GM23338 (cell line): ENCODE data around the gene MARF1. TPM values are rescaled to one million over a fixed set of nuclear protein-coding genes. Genes with fewer than 3 reads are reported as not detected.

Experiments
- ATAC-seq: fragments of 200-7000 bp; cut with Tn5 transposase; 3 replicates; pipeline ENCODE4 v1.9.1; 2020
- DNase-seq: peaks from one replicate; pipeline ENCODE4 v3.0.0-alpha.2; 2015; ENCODE audit warnings: low spot score
- H2AFZ ChIP-seq: fragments of 200-600 bp; sonication (generic); 2 replicates; pipeline ENCODE4 v1.8.0; 2016; ENCODE audit warnings: antibody characterized with exemption, mild to moderate bottlenecking, moderate library complexity
- H3F3A ChIP-seq: fragments of 200-600 bp; sonication (generic); replicated peaks from 2 replicates; pipeline ENCODE4 v1.8.0; 2017; ENCODE audit warnings: antibody characterized with exemption, mixed run types, low read depth
- H3K27ac ChIP-seq: fragments of 200-600 bp; sonication (generic); 2 replicates; pipeline ENCODE4 v1.6.1; 2016; ENCODE audit warnings: low read depth
- H3K27me3 ChIP-seq: fragments of 200-600 bp; sonication (generic); 2 replicates; pipeline ENCODE4 v1.8.0; 2016; ENCODE audit warnings: mild to moderate bottlenecking, mixed run types, moderate library complexity; ENCODE audit not compliant: insufficient read depth
- H3K36me3 ChIP-seq: fragments of 200-600 bp; sonication (generic); 2 replicates; pipeline ENCODE4 v1.8.0; 2016; ENCODE audit warnings: mild to moderate bottlenecking; ENCODE audit not compliant: insufficient read depth
- H3K4me1 ChIP-seq: fragments of 200-600 bp; sonication (generic); 2 replicates; pipeline ENCODE4 v1.8.0; 2016; ENCODE audit warnings: mild to moderate bottlenecking, moderate library complexity; ENCODE audit not compliant: insufficient read depth
- H3K4me2 ChIP-seq: fragments of 200-600 bp; sonication (generic); 2 replicates; pipeline ENCODE4 v1.7.1; 2017; ENCODE audit warnings: mixed run types
- H3K4me3 ChIP-seq: fragments of 200-600 bp; sonication (generic); 2 replicates; pipeline ENCODE4 v1.6.1; 2016; ENCODE audit warnings: mixed run types
- H3K79me2 ChIP-seq: fragments of 200-600 bp; sonication (generic); replicated peaks from 2 replicates; pipeline ENCODE4 v1.8.0; 2017; ENCODE audit warnings: mild to moderate bottlenecking; ENCODE audit not compliant: insufficient read depth
- H3K9me2 ChIP-seq: fragments of 200-600 bp; sonication (generic); 2 replicates; pipeline ENCODE4 v1.8.0; 2017; ENCODE audit not compliant: insufficient read depth
- H4K20me1 ChIP-seq: fragments of 200-600 bp; sonication (generic); replicated peaks from 2 replicates; pipeline ENCODE4 v1.8.0; 2017; ENCODE audit warnings: mild to moderate bottlenecking; ENCODE audit not compliant: insufficient read depth
- H3K27ac Mint-ChIP-seq: 2 replicates; pipeline ENCODE4 v1.8.0; 2020; ENCODE audit warnings: inconsistent platforms, mild to moderate bottlenecking, moderate library complexity, mixed read lengths
- H3K27me3 Mint-ChIP-seq: 3 replicates; pipeline ENCODE4 v1.8.0; 2022; ENCODE audit warnings: low read depth, mild to moderate bottlenecking, moderate library complexity, mixed read lengths, inconsistent platforms; ENCODE audit not compliant: insufficient read depth, poor library complexity
- H3K36me3 Mint-ChIP-seq: 3 replicates; pipeline ENCODE4 v1.8.0; 2021; ENCODE audit warnings: low read depth, mild to moderate bottlenecking, inconsistent platforms, moderate library complexity, mixed read lengths
- H3K4me1 Mint-ChIP-seq: 3 replicates; pipeline ENCODE4 v1.8.0; 2020; ENCODE audit warnings: mild to moderate bottlenecking, inconsistent platforms, mixed read lengths
- H3K4me3 Mint-ChIP-seq: 3 replicates; pipeline ENCODE4 v1.8.0; 2021; ENCODE audit warnings: moderate library complexity, mild to moderate bottlenecking, inconsistent platforms, mixed read lengths
- H3K9me3 Mint-ChIP-seq: 3 replicates; pipeline ENCODE4 v1.8.0; 2020; ENCODE audit warnings: moderate library complexity, mild to moderate bottlenecking, inconsistent platforms, mixed read lengths
- CREB1 ChIP-seq: fragments of 250-450 bp; sonication (Bioruptor Pico); IDR thresholded peaks from 2 replicates; pipeline ENCODE4 v1.5.0; 2020; ENCODE audit warnings: low read depth, mild to moderate bottlenecking, moderate library complexity
- CTCF ChIP-seq, 2 experiments: fragments of 200-600 bp in 1 of 2; sonication (generic) in 1 of 2; conservative IDR thresholded peaks; 2 replicates each; pipeline versions ENCODE4 v1.5.1 to v1.6.1; 2016 to 2017; ENCODE audit warnings: antibody characterized with exemption in 2 of 2, low read depth in 2 of 2, mild to moderate bottlenecking in 2 of 2, moderate library complexity in 1 of 2
- ETS1 ChIP-seq: IDR thresholded peaks from 2 replicates; pipeline ENCODE4 v1.6.1; 2016; ENCODE audit warnings: antibody characterized with exemption
- EZH2 ChIP-seq: fragments of 200-600 bp; sonication (generic); IDR thresholded peaks from one replicate; pipeline ENCODE4 v1.8.0; 2017; ENCODE audit warnings: antibody characterized with exemption, mild to moderate bottlenecking, low read depth; ENCODE audit not compliant: unreplicated experiment
- EZH2phosphoT487 ChIP-seq: fragments of 200-600 bp; sonication (generic); IDR thresholded peaks from one replicate; pipeline ENCODE4 v1.8.1; 2018; ENCODE audit warnings: antibody characterized with exemption; ENCODE audit not compliant: unreplicated experiment
- JUNB ChIP-seq: IDR thresholded peaks from one replicate; pipeline ENCODE4 v1.6.1; 2016; ENCODE audit warnings: antibody characterized with exemption; ENCODE audit not compliant: unreplicated experiment
- NANOG ChIP-seq: IDR thresholded peaks from 2 replicates; pipeline ENCODE4 v1.6.1; 2016; ENCODE audit warnings: antibody characterized with exemption, borderline replicate concordance
- POLR2AphosphoS5 ChIP-seq: IDR thresholded peaks from 2 replicates; pipeline ENCODE4 v1.6.1; 2016; ENCODE audit warnings: antibody characterized with exemption, low read depth
- REST ChIP-seq: IDR thresholded peaks from one replicate; pipeline ENCODE4 v1.6.1; 2018; ENCODE audit warnings: antibody characterized with exemption; ENCODE audit not compliant: unreplicated experiment
- STAT1 ChIP-seq: IDR thresholded peaks from one replicate; pipeline ENCODE4 v1.6.1; 2016; ENCODE audit warnings: antibody characterized with exemption; ENCODE audit not compliant: unreplicated experiment
- ZNF114 ChIP-seq: fragments of 250-450 bp; sonication (Bioruptor Pico); IDR thresholded peaks from 2 replicates; pipeline ENCODE4 v1.5.0; 2020; ENCODE audit warnings: mild to moderate bottlenecking, moderate library complexity
- ZNF331 ChIP-seq: fragments of 250-450 bp; sonication (Bioruptor Pico); IDR thresholded peaks from 2 replicates; pipeline ENCODE4 v1.5.0; 2020; ENCODE audit warnings: low read depth, mild to moderate bottlenecking, moderate library complexity
- ZNF462 ChIP-seq: fragments of 250-450 bp; sonication (Bioruptor Pico); IDR thresholded peaks from 2 replicates; pipeline ENCODE4 v1.5.0; 2020; ENCODE audit warnings: mild to moderate bottlenecking, moderate library complexity
- polyA plus RNA-seq: library from polyadenylated mRNA; unstranded; fragments of >200 nt; fragmentation: Nextera tagmentation; extraction: Ambion mirVana; gene quantifications from 2 replicates; pipeline ENCODE4 v1.2.1, GENCODE V29; 2016
- total RNA-seq: library from RNA; depleted of rRNA; stranded (reverse); fragments of >200 nt; shearing (Covaris generic); gene quantifications from 2 replicates; pipeline ENCODE4 v1.2.3, GENCODE V29; 2014

MARF1 gene
- total and polyA plus RNA-seq, 2 experiments from 2014 or later, result 8.3 to 16.0 TPM

GRCh38 chr16:15672514-15673167 is 29.7 kb upstream of the MARF1 start:
- Histone ChIP-seq H3K36me3 (no peaks in the 10 kb centered on the region), H3K27me3 (no peaks in the 10 kb centered on the region), H3K9me2 (no peaks in the 10 kb centered on the region), H3K79me2 (no peaks in the 10 kb centered on the region), H3K4me2 (no peak overlapping the region), H3K4me3 (no peak overlapping the region), H4K20me1 (no peaks in the 10 kb centered on the region; the same call in 1 of the 2 replicates), H3K27ac (peak overlapping the region; percentile 84; the same call in 1 of the 2 replicates), H2AFZ (no peak overlapping the region), H3F3A (no peaks in the 10 kb centered on the region), H3K4me1 (0 out of 2 replicates have a peak, but pooled peaks cover 2% of the 10 kb centered on the region)
- no peak for TF ChIP-seq JUNB
- TF ChIP-seq STAT1, result no peak
- TF ChIP-seq ZNF114 (CRISPR knock-in tag), result no peak
- no peak for TF ChIP-seq CREB1
- TF ChIP-seq ZNF331, result no peak
- no peak for TF ChIP-seq ETS1
- TF ChIP-seq EZH2phosphoT487, result no peak
- no peak for TF ChIP-seq EZH2
- TF ChIP-seq REST, result no peak
- TF ChIP-seq NANOG, result no peak
- TF ChIP-seq POLR2AphosphoS5, result no peak
- TF ChIP-seq ZNF462, result no peak
- TF ChIP-seq CTCF (conservative IDR thresholded peaks at IDR 0.05; ENCODE audit: low read depth in 2 of 2), result no peak
- ATAC-seq, result no peak
- peaks cover 18% of the 10 kb centered on the region for H3K36me3 Mint-ChIP-seq
- no peaks in the 10 kb centered on the region for H3K9me3 Mint-ChIP-seq
- peaks cover 2% of the 10 kb centered on the region; the same call in 1 of the 3 replicates for H3K4me1 Mint-ChIP-seq
- no peak overlapping the region for H3K4me3 Mint-ChIP-seq
- H3K27me3 Mint-ChIP-seq, result no peaks in the 10 kb centered on the region
- DNase-seq, result peak; percentile 8
- H3K27ac Mint-ChIP-seq, result no peak overlapping the region; the same call in 1 of the 2 replicates
